UCSD-AML1 (cell line): ENCODE measurements around the gene GPR143.

Experiments
- DNase-seq: peaks from one replicate; lab custom pipeline; 2025; ENCODE audit not compliant: unreplicated experiment; lab: John Stamatoyannopoulos, UW

Gene GPR143

DNA sequence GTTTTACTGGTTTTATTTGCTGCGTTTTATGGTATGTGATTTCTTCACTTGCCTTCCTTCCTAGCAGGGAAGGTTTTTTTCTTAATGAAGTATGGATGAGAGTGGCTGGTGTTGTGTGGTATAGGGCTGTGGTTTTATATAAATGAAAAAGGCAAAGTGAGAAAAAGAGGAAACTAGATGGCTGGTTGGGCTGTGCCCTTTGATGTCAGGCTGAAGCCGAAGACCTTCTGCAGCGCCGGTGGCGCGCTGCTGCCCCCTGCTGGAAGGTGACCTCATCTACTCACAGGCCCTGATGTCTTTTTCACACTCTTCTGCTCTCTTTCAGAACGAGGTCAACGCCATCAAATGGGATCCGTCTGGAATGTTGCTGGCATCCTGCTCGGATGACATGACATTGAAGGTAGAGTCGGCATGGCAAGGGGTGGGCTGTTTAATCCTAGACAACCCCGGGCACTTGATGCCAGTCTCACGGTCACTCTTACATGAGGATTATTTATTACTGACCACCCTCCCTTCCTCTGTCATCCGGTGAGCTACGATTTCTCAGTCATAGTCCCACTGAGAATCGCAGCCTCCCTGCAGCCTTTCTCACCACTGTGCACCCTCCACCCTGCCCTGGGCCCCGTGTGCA lies 56.6 kb downstream of the GPR143 start:
- peak; percentile 82 for DNase-seq

DNA sequence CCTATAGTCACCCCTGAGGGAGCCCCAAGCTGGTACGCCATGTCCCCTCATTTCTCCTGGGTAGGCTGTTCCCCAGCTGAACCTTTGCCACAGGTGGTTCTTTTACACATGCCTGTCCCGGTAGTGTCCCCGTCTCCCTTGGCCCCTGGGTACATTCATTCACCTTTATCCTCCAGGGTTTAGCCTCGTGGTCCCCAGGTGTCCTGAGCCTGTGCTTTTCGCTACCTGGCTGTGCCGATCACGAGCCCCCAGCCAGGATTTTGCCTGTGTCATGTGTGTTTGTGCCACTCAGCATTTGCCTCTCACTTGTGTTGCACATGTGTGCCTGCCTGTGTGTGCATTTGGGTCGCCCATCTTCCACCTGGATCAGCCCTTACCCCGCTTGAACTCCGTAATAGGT lies 57.6 kb downstream of the GPR143 start:
- DNase-seq = no peak

DNA sequence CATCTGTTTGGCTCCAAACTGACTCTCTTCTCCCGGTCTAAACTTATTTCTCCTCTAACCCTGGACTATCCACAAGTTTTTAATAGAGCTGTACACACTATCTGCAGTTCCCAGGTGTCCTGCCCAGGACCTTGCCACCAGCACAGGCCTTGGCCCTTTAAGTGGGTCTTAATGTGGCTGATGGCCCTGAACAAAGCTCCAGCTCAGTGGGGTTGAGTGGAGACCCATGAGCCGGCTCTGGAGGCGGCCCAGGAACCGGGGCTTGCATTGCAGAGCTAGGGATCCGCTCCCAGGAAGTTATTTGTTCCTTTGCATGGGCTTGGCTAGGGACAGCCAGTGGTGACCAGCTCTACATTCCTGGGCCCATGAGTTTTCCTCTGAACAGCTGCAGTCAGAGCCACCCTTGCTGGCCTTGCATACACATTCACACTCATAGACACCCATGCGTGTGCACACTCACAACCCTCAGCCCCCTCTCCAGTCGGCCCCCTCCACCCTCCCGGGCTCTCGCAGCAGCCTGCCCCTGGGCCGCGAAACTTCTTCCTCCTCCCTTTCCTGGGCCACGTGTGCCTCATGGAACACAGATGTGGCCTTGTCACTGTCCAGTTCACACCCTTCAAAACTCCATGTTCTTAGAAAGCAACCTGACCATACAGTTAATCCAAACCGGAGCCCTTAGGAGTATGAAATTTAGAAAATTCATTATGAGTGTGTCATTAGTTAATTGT lies 58.2 kb downstream of the GPR143 start:
- no peak for DNase-seq

DNA sequence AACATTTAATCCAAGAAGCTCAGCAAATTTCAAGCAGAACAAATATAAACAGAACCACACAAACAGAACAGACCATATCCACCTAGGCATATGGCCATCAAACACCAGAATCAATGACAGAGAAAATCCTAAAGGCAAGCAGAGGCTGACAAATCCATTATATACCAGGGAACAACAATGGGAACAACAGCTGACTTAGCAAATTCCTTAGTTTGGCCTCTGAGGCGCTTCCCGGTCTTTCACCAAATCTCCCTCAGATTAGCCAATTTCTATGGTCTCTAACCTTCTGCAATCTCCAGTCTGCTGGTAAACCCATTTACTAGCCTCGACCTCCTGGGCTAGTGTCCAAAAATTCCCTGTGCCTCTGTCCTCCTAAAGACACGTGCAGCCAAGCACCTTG lies 59.2 kb downstream of the GPR143 start:
- no peak for DNase-seq

DNA sequence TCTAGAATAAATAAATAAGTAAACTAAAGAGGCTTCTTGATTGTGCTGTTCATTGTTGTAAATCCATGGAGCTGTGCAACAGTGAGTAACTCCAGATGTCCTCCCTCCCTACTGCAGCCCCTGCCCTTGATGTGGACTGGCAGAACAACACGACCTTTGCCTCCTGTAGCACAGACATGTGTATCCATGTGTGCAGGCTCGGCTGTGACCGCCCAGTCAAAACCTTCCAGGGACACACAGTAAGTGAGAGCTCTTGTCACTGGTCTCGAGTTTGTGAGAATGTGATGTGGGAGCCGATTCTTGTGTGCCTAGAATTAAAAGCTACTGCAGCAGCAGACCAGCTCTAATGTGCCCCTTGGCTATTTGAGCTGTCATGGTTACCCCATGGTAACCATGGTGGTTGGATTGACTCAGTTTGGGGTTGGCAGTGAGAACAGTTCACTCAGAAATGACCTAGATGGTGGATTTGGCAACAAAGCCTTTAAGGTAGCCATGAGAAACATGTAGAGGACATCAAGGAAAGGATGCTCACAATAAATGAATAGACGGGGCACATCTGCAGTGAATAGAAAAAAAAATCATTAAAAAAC lies 60.7 kb downstream of the GPR143 start:
- DNase-seq = no peak

DNA sequence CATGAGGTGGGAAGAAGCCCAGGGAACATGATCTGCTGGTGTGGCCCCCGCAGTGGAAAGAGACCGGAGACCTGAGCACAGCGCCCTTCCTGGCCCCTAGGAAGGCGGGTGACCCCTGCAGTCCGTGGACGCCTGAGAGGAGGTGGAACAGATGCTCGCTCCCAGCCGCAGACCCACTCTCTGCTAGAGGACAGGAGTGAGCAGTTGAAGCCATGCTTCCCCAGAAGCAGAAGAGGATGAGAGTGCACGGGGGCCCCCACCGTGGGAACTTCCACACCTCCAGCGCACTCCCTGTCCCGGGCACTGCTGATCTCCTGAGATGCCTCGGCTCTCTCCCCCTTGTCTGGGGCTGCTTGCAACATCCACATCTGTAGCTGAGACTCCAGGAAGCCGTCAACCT lies 62.2 kb downstream of the GPR143 start:
- DNase-seq = no peak

DNA sequence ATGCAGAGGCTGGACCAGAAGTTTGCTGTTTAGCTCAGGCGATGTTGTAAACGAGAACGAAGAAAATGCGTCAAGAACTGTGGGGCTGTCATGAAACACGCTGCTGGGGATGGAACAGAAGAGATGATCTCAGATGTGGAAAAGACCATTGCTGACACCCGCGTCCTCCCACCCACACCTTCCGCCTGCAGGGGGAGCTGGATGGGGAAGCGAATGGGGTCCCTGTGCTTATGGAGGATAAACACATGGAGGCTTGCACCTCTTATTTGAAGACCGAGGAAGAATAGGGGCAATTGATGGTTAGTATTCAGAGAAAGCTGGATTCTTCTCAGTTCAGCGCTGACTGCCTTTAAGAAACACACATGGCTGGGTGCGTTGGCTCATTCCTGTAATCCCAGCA lies 63.9 kb downstream of the GPR143 start:
- DNase-seq = no peak

DNA sequence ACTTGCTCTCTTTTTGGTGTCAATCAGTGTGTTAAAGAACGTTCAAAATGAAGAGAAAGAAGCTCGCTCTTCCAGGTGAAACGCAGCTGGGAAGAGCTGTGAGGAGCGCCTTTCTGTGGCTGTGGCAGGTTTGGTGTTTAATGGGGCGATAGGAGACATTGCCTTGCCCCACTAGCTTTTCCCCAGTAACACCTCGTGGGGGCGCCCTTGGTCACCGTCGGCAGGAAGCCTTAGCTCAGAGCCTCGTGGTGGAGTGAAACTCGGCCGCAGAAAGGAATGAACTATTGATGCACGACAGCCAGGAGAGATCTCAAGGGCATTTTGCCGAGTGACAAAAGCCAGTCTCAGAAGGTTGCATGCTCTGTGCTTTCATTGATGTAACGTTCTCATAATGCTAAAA lies 65.1 kb downstream of the GPR143 start:
- DNase-seq = no peak

DNA sequence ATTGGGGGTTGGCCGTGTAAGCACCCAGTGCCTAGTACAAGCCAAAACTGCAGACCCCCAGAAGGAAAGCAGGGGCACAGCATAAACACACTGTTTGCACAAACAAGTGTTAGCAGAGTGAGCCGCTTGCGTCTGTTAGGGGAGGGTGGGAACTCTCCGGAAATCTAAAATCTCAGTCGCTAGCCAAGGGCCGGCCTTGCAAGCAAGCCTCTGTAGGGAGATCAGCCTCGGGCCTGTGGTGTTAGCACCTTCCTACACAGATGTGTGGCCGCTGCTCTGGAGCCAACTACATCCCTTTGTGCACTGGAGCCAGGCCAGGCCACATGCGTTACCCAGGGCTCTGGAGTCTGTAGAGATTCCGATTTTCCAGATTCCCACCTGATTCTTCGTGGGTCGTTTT lies 67.1 kb downstream of the GPR143 start:
- DNase-seq = no peak

DNA sequence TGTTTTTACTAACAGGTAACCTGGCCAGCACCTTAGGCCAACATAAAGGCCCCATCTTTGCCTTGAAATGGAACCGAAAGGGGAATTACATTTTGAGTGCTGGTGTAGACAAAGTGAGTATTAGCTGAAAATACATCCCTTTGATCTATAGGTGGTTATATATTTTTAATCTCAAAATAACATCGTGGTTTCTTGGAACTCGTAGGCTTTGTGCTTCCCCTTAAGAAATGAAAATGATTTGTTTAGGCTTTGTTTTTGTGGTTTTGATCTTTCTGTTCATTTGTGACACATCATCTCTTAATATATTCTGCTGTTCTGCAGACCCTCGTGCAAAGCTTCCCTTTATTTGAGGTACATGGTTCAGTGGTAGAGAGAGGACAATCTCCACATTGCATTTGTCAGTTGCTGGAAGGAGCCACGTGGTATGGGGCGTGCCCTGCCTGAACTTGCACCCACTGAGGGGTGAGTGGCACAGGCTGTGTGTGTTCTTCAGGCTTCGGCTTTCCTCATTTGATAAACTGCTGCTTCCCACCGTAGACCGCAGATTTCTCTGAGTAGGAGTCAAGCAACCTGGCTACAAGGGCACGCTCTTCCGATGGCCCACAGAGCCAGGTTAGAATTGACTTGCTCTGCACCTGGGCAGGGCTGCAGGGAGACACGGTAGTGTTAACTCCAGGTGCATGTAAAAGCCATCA lies 72.2 kb downstream of the GPR143 start:
- DNase-seq = no peak

DNA sequence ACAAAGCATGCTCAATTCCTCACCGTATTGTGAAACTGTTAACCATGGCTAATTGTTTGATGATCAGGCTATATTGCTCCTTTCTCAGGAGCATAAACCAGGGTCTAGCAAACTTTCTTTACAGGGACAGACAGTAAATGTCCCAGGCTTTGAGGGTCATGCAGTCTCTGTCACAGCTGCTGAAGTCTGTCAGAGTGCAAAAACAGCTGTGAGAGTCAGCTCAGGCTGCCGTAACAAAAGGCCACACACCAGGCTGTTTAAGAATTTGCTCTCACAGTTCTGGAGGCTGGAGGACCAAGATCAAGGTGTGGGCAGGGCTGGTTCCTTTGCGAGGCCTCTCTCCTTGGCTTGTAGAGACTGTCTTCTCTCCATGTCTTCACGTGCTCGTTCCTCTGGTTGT lies 75.6 kb downstream of the GPR143 start:
- DNase-seq = no peak

DNA sequence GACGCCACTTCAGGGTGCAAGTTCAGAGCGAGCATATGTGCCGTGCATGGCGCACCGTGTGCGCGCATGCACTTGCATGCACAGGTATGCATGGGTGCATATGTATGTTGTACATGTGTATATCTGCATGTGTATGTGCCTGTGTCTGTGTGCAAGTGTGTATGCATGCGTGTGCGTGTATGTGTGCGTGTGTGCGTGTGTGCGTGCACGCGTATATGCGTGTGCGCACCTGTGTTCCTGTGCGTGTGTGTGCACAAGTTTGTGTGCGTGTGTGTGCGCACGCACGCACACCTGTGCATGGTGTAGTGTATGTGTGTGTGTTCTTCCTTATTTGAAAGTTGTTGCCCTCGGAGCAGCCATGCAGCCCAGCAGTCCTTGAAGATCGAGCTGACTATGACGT lies 76.8 kb downstream of the GPR143 start:
- DNase-seq = no peak

DNA sequence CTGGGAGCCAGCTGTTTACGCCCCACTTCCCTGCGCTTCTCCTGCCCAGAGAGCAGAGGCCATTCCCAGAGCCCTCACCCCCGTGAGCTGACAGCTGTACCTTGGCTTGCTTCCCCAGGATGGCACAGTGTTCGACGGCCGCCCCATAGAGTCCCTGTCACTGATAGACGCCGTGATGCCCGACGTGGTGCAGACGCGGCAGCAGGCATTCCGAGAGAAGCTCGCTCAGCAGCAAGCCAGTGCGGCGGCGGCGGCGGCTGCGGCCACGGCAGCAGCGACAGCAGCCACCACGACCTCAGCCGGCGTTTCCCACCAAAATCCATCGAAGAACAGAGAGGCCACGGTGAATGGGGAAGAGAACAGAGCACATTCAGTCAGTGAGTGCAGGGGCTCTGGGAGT lies 77.7 kb downstream of the GPR143 start:
- no peak for DNase-seq

DNA sequence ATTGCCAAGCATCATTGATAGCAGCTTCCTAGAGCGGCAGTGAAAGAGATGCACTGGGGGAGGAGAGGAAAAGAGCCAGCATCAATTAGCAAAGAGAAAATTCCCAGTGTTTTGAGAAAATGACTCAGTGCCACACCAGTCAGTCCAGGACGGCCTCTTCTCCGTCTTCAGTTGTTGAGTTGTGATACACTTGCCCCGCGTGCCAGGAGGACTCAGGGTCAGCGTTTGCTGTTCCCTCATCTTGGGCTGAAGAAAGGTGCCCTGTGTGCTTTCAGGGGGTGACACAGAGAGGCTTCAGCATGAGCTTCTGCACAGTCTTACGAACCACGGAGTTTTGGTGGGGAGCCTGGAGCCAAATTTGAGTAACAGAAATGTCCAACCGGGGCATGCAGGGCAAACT lies 82.3 kb downstream of the GPR143 start:
- no peak for DNase-seq

DNA sequence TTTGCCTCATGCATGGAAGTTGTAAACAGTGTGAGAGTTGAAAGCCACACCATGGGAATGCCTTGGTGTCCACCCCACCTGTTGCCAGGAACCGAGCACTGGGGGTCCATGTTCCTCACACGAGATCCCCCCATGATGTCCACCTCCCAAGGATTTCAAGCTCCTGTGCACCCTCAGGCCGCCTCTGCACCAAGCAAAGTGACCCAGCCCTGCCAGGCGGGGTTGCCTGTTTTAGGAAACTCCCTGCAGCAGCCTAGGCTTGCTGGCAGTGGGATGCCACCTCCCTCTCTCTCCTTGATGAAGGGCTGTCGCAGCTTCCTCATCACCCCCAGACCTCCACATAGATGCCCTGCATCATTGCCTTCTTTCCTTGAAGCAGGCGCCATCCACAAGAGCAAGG lies 82.8 kb downstream of the GPR143 start:
- no peak for DNase-seq

DNA sequence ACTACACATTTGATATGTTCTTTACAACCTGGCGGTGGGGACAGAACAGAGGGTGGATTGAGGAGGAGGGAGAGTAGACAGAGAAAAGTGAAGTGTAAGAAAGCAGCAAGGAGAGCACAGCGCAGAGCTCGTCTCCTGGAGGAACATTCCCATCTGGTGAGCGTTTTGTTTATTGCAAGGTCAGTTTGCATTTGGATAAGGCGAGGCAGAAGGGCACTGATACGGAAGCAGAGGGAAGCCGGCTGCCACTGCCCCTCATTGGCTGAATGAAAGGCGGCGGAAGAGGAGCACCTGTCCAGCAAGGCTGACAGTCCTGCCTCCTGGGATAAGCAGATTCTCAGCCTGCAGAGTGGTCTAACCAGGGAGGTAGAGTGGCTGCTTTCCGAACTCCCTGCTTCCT lies 83.2 kb downstream of the GPR143 start:
- no peak for DNase-seq

DNA sequence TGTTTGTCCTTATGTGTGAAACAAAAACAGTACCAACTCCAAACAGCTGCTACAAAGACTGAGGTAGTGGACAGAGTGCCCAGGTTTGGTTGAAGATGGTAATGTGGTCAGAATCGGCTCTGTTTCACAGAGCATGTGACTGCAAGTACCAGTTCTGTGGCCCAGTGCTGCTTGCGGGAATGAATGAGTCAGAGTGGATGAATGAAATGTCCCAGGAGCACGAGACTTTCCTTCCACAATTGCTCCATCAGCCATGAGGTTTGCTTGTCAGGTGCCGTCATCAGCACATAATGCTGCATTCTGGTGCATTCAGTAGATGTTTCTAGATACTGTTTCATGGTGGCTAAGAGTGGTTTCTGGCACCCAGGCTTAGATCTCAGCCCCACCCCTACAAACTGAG lies 84.2 kb downstream of the GPR143 start:
- no peak for DNase-seq

DNA sequence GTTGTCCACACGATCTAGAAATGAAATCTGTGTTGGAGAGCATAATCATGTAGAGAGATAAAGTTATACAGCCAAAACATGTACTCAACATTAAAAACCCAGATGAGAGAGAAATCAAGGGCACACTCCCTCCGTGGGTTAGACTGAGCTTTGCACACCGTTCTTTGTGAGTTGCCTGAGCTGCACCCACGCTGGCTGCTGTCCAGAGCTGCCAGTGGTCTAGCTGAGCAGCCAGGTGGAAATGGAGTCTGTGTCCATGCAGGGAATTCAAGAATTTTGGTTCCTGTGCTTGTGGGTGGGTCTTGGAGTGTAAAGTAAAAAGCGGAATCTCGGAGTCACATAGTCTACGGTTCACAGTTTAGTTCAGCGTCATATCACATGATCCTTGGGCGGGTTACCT lies 84.6 kb downstream of the GPR143 start:
- DNase-seq = no peak

DNA sequence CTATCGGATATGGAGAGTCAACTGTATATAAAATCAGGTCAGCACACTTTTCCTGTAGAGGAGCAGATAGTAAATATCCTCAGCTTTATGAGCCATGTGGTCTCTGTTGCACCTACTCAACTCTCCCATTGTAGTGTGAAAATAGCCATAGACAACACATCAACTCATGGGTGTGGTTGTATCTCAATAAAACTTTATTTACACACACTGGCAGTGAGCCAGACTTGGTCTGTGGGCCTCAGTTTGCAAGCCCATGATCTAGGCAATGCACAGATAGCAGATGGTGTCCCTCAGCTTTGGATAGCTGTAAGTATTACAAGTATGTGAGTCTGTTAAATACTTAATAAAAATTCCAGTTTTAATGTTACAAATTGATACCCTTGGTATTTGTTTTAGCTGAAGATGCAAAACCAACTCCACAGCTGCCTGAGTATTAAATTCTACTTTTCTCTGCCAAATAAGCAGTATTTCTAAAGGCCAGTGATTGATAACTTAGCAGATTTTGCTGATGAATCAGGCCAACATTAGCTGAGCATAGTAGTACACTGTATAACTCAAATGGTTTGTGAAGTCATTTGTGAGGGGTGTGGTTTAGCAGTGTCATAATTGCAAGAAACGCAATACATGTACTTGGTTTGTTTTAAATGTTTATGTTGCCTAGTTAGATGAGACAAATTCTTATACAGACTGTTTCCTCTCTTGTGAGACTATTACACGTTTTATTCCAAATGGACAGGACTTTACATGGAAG lies 87.3 kb downstream of the GPR143 start:
- DNase-seq = no peak

DNA sequence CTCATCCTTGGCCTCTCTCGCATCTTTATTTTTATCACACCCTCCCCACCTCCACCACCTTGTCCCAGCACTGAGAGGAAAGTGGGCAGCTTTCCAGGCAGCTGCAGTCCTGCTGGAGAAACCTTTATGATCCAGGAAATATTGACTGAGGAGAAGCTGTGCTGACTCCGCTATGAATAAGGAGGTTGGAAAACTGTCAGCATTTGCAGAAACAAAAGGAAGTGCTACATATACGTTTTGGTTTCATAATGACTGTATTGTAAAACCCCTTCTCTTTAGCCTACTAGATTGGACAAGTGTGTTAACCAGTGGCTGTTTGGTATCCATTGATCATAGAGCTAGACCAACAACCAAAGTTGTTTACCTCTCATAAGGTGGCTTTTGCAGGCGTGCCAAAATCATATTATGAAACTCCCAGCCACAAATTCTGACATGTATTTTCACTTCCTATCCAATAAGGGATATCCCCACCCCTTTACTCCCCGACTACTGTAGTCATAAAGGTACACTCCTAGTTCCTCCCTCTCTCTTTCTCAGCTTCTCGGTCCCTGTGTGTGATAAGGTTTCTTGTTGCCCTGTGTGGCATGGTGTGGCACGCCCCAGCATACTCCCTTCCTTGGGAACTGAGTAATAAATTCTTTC lies 88.4 kb downstream of the GPR143 start:
- DNase-seq = no peak

DNA sequence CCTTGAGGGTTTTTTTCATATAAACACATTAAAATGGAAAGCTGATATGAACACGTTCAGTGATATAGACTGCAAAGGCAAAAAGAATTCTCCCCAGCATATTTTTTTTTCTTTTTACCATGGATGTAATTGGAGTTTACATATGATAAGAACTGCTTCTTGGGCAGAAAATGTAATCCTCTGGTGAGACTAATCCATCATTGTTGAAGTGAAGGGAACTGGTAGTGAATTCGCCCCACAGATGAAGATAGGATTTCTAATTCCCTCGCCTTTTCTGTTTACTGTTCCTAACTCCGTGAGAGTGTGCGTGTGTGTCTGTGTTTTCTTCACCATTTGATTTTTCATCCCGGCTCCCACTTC lies 88.9 kb downstream of the GPR143 start:
- DNase-seq = no peak
